ENCODE data around the gene LRRC56. TPM values are rescaled to one million over a fixed set of nuclear protein-coding genes. Genes with fewer than 3 reads are reported as not detected.

The LRRC56 gene
- total RNA-seq, 1 donor from 2014 or later = 0.26 TPM

DNA sequence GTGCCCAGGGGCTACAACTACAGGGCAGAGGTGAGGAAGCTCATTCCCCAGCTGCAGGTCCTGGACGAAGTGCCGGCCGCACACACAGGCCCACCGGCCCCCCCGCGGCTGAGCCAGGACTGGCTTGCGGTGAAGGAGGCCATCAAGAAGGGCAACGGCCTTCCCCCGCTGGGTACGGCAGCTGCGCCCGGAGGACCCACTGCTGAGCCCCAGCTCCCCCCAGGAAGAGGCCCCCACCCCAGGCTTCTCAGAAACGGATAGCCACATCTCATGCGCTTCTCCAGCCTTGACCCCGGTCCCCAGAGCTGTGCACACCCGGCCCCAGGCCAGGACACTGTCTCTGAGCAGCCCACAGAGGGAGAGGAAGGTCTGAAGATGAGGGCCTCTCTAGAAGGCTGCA, 13.8 kb downstream of the LRRC56 start:
- DNase-seq (ENCODE audit: low read depth) (no peak), FAIRE-seq (no peak)
- peaks cover 2% of the 10 kb centered on the region for H3K27me3 ChIP-seq (ENCODE audit: control insufficient read depth, insufficient read depth, low read length)
- TF ChIP-seq, protein P1, sequence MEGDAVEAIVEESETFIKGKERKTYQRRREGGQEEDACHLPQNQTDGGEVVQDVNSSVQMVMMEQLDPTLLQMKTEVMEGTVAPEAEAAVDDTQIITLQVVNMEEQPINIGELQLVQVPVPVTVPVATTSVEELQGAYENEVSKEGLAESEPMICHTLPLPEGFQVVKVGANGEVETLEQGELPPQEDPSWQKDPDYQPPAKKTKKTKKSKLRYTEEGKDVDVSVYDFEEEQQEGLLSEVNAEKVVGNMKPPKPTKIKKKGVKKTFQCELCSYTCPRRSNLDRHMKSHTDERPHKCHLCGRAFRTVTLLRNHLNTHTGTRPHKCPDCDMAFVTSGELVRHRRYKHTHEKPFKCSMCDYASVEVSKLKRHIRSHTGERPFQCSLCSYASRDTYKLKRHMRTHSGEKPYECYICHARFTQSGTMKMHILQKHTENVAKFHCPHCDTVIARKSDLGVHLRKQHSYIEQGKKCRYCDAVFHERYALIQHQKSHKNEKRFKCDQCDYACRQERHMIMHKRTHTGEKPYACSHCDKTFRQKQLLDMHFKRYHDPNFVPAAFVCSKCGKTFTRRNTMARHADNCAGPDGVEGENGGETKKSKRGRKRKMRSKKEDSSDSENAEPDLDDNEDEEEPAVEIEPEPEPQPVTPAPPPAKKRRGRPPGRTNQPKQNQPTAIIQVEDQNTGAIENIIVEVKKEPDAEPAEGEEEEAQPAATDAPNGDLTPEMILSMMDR (IDR thresholded peaks at IDR 0.05; ENCODE audit: insufficient read depth, low read length, severe bottlenecking) = no peak
- no peaks in the 10 kb centered on the region for H3K36me3 ChIP-seq (ENCODE audit: control insufficient read depth, insufficient read depth, low read length)
- H3K4me3 ChIP-seq (ENCODE audit: low read depth, low read length) = no peak overlapping the region

DNA sequence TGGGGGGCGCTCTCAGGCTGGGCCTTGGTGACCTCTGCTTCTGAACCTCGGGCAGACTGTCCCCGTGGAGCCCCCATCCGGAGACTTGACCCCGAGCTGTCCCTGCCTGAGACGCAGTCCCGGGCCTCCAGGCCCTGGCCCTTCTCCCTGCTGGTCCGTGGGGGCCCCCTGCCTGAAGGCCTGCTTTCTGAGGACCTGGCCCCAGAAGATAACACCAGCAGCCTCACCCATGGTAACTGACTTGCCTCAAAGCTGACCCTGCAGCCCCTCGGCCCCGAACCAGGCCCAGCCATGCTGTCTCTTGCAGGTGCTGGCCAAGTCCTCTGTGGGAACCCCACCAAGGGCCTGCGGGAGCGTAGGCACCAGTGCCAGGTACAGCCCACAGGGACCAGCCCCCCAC, 14.3 kb downstream of the LRRC56 start:
- peaks cover 2% of the 10 kb centered on the region for H3K27me3 ChIP-seq (ENCODE audit: control insufficient read depth, insufficient read depth, low read length)

DNA sequence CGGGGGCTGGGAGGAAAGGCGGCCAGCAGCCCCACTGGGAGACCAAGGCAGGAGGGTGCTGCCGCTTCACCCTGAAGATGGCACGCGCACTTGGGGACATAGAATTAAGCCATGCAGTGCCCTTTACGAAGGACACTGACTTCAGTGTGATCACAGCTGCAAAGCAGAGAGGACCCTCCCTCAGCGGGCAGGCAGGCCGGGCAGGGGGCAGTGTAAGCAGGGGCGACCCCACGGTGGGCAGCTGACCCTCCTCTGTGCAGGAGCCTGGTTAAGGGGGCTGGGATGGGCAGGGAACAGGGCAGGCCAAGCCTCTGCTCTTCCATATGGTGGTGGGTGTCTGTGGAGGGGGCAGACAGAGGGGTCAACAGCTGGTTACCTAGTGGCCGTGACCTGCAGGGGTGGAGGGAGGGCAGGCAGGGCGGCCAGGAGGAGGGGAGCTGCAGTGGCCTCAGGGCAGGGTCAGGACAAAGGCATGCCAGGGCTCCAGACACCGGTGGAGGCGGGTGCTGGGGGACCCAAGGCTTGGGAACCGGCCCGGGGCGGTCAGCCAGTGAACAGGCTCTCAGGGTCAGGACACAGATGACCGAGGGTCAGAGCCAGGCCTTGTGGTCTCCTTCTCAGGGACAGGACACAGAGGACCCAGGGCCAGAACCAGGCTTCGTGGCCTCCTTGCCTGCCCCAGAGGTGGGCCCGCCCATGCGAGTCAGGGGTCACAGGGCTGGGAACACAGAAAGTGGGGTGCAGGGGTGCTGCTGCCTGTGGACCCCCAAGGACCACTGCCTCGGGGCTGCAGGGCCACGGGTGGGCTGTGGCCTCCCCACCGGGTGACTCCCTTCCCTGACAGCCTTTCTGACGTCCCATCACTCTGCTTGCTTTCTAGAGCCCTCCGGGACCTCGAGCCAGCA, 16.0 kb downstream of the LRRC56 start:
- Histone ChIP-seq H3K36me3 (ENCODE audit: control insufficient read depth, insufficient read depth, low read length) (no peaks in the 10 kb centered on the region), H3K4me3 (ENCODE audit: low read depth, low read length) (no peak overlapping the region), H3K27me3 (ENCODE audit: control insufficient read depth, insufficient read depth, low read length) (peaks cover 2% of the 10 kb centered on the region)
- TF ChIP-seq, protein P1 (IDR thresholded peaks at IDR 0.05; ENCODE audit: insufficient read depth, low read length, severe bottlenecking) = no peak
- DNase-seq (ENCODE audit: low read depth) = no peak
- FAIRE-seq = no peak

More for the DNA sequence above, 14.3 kb downstream of the LRRC56 start:
- no peak for DNase-seq (ENCODE audit: low read depth)
- no peak overlapping the region for H3K4me3 ChIP-seq (ENCODE audit: low read depth, low read length)
- FAIRE-seq = no peak
- no peaks in the 10 kb centered on the region for H3K36me3 ChIP-seq (ENCODE audit: control insufficient read depth, insufficient read depth, low read length)
- TF ChIP-seq, protein P1 (IDR thresholded peaks at IDR 0.05; ENCODE audit: insufficient read depth, low read length, severe bottlenecking) = no peak

DNA sequence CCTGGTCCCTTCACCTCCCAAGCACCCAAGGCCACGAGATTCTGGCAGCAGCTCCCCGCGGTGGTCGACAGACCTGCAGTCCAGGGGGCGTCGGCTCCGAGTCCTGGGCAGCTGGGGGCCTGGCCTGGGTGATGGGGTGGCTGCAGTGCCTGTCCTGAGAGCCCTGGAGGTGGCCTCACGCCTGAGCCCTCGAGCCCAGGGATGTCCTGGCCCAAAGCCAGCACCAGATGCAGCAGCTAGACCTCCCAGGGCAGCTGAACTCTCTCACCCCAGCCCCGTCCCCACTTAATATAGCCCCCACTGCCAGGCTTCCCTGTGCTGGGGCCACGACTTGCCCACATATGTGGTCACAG, 16.6 kb downstream of the LRRC56 start:
- Histone ChIP-seq H3K27me3 (ENCODE audit: control insufficient read depth, insufficient read depth, low read length) (peaks cover 2% of the 10 kb centered on the region), H3K4me3 (ENCODE audit: low read depth, low read length) (no peak overlapping the region), H3K36me3 (ENCODE audit: control insufficient read depth, insufficient read depth, low read length) (no peaks in the 10 kb centered on the region)
- FAIRE-seq (no peak), DNase-seq (ENCODE audit: low read depth) (no peak)
- TF ChIP-seq, protein P1 (IDR thresholded peaks at IDR 0.05; ENCODE audit: insufficient read depth, low read length, severe bottlenecking) = no peak

DNA sequence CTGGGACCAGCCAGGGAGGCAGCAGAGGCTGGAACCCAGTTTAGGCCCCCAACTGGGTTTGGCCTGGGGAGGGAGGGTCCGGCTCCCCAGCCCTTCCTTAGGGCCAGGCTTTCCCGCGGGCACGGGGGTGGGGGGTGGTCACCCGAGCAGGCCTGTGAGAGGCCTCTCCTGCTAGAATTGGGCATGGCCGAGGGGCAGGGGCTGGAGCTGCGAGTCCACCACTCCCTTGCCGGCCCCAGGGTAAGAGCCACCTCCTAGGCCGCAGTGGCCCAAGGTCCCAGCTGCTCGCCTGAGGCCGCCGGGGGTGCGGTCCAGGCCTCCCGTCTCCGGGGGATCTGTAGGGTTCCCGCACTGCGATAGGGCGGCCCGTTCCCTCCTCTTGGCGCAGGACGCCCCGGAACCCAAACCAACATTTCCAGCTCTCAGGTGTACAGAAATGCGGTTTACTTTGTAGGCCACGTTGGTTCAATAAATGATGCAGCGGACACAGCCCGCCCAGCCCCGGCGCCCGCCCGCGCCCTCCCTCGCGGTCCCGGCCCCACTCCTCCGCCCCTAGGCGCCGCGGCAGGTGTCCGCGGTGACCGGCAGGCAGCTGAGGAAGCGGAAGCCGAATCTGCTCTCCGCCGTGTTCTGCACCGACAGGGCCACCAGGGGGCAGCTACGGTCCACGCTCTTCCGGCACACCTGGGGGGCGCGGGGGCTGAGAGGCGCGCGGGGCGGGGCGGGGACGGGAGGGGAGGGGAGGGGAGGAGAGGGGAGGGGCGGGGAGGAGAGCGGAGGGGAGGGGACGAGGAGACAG, 17.3 kb downstream of the LRRC56 start:
- Histone ChIP-seq H3K36me3 (ENCODE audit: control insufficient read depth, insufficient read depth, low read length) (no peaks in the 10 kb centered on the region), H3K27me3 (ENCODE audit: control insufficient read depth, insufficient read depth, low read length) (peaks cover 2% of the 10 kb centered on the region), H3K4me3 (ENCODE audit: low read depth, low read length) (peak overlapping the region; percentile 32)
- DNase-seq (ENCODE audit: low read depth) (peak; percentile 44), FAIRE-seq (no peak)
- TF ChIP-seq, protein P1 (IDR thresholded peaks at IDR 0.05; ENCODE audit: insufficient read depth, low read length, severe bottlenecking) = peak; percentile 67

Measured in bronchial epithelial cell (primary cell).